ENCODE results near the gene IL34. TPM values are rescaled to one million over a fixed set of nuclear protein-coding genes. Genes with fewer than 3 reads are reported as not detected.
A peak's percentile ranks its signal among the peaks of the same experiment; 100 is the strongest.

The IL34 gene
- total and polyA plus RNA-seq, 2 of the 8 experiments (the other 6 are each of a cell fraction or from before 2014, with no cell fraction given) = 4.6 to 5.6 TPM

DNA sequence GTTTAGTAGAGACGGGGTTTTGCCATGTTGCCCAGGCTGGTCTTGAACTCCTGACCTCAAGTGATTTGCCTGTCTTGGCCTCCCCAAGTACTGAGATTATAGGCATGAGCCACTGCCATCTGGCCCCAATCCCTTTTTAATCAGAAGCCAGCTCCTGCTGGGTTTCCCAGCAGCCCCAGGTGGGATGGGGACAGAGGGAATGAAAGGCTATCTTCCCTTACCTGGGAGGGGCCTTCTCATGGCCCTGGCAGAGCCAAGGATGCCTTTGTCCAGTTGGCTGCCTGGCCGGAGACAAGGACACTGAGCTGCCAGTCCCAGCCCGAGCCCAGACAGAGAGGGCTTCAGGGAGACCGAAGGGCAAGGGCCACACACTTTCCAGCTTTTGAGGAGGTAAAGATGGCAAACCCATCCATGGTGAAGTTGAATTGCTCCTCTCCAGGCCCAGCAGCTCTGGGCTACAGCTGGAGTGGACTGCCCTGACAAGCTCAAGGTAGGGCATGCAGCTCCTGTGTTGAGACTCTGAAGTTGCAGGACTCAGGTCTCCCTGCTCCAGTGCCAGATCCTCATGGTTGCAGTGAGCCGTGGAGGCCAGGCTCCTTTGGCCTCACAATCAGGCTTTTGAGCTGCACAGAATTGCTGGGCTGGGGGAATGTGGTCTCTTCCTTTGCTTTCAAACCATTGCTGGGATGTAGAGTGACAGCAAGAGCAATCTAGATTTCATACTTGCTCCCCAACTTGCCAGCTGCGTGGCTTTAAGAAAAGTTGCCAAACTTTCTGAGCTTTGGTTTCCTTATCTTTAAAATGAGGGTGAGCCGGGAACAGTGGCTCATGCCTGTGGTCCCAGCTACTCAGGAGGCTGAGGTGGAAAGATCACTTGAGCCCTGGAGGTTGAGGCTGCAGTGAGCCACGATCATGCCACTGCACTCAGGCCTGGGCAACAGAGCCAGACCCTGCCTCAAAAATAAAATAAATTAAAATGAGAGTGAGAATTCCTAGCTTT lies 44.5 kb upstream of the IL34 start:
- FAIRE-seq (no peak), DNase-seq (ENCODE audit: low read depth in 1 of 2, low spot score in 2 of 2) (no peak)
- H3K27ac ChIP-seq (ENCODE audit: low read depth, low read length) = no peak overlapping the region
- no peak overlapping the region for H3K23ac ChIP-seq (ENCODE audit: insufficient read length)
- H2AK5ac ChIP-seq (ENCODE audit: low read depth, low read length) = peak overlapping the region; percentile 53; the same call in 1 of the 2 replicates
- H3K79me1 ChIP-seq (ENCODE audit: low read depth, low read length) = no peaks in the 10 kb centered on the region
- CTCF ChIA-PET (ENCODE audit: partially characterized antibody) = interaction anchor here (0.6 to 2.9 kb wide), 8 partner anchors 9 to 51 kb away, joined by 3 to 36 read pairs (median 4); no protein-coding TSS in a partner anchor
- no peak overlapping the region for H3K14ac ChIP-seq (ENCODE audit: insufficient read length)
- H4K5ac ChIP-seq (ENCODE audit: insufficient read length, low read depth, low read length) = no peak overlapping the region
- H4K91ac ChIP-seq (replicated peaks; ENCODE audit: insufficient read length, low read length) = no peak overlapping the region
- H3K27me3 ChIP-seq (replicated peaks in 1 of 4; ENCODE audit: control insufficient read depth in 3 of 4, extremely low read depth in 1 of 4, insufficient read depth in 3 of 4, low read length in 3 of 4) = 0 out of 7 replicates have a peak, but pooled peaks cover 0 to 2% (median 0%) of the 10 kb centered on the region in 4 experiments
- H4K8ac ChIP-seq (ENCODE audit: extremely low read depth, insufficient read depth, low read length) = peak overlapping the region; percentile 28; the same call in 1 of the 2 replicates
- H3K4me2 ChIP-seq (ENCODE audit: insufficient read depth in 1 of 2, low read depth in 2 of 2, low read length in 2 of 2) = no peak overlapping the region
- no peak overlapping the region for H2BK5ac ChIP-seq (ENCODE audit: low read depth, low read length)
- H3K56ac ChIP-seq (replicated peaks; ENCODE audit: insufficient read length, low read depth, low read length) = no peak overlapping the region
- H3K79me2 ChIP-seq (ENCODE audit: control insufficient read depth in 1 of 2, insufficient read depth in 2 of 2, low read length in 2 of 2) = no peaks in the 10 kb centered on the region
- no peak overlapping the region for H3K4me3 ChIP-seq (ENCODE audit: extremely low read depth in 1 of 4, insufficient read depth in 2 of 4, low read depth in 3 of 4, low read length in 4 of 4)
- POLR2A ChIA-PET (ENCODE audit: partially characterized antibody) = interaction anchor here (0.6 to 4.2 kb wide), 9 partner anchors 9 to 255 kb away, joined by 3 to 32 read pairs (median 4); partner anchors contain the start of gene DDX19A
- H2BK120ac ChIP-seq (replicated peaks; ENCODE audit: low read depth, low read length) = peak overlapping the region; percentile 4
- no peak overlapping the region for H3K9ac ChIP-seq (replicated peaks in 1 of 4; ENCODE audit: extremely low read depth in 1 of 4, low read depth in 3 of 4, low read length in 3 of 4)
- H3K23me2 ChIP-seq (ENCODE audit: low read depth, low read length) = no peaks in the 10 kb centered on the region
- no peaks in the 10 kb centered on the region for H3K36me3 ChIP-seq (ENCODE audit: control insufficient read depth in 2 of 4, insufficient read depth in 4 of 4, low read length in 3 of 4)
- peak overlapping the region; percentile 32; the same call in 1 of the 2 replicates for H3K18ac ChIP-seq (ENCODE audit: extremely low read depth, low read length)
- 0 out of 2 replicates have a peak overlapping the region, but pooled peaks have one; percentile 39 for H2BK12ac ChIP-seq (ENCODE audit: low read depth, low read length)
- no peaks in the 10 kb centered on the region for H4K20me1 ChIP-seq (replicated peaks in 1 of 2; ENCODE audit: control insufficient read depth in 1 of 2, insufficient read depth in 2 of 2, low read length in 2 of 2)
- 83% methylated on average over 8 of the region's 8 CpGs; no CpG with 5 or more reads in 1 of the 2 experiments for WGBS, 2 experiments (ENCODE audit: extremely low coverage in 1 of 2, insufficient coverage in 1 of 2, insufficient read length in 1 of 2, insufficient replicate concordance in 2 of 2, low coverage in 1 of 2, low lambda C conversion rate in 2 of 2, missing lambda C conversion rate in 1 of 2)
- no peaks in the 10 kb centered on the region for H3K4me1 ChIP-seq (replicated peaks in 1 of 4; ENCODE audit: control insufficient read depth in 3 of 4, insufficient read depth in 4 of 4, low read length in 3 of 4)
- 0 out of 2 replicates have a peak overlapping the region, but pooled peaks have one; percentile 16 for H2AFZ ChIP-seq (ENCODE audit: low read length)
- no peak overlapping the region for H3K4ac ChIP-seq (replicated peaks; ENCODE audit: insufficient read length, low read depth, low read length)
- no peak overlapping the region for H2BK15ac ChIP-seq (ENCODE audit: low read length)
- no peaks in the 10 kb centered on the region for H3K9me3 ChIP-seq (ENCODE audit: insufficient read depth in 2 of 2, low read depth in 1 of 2, low read length in 1 of 2)
- no peak overlapping the region for H2BK20ac ChIP-seq (ENCODE audit: low read length)
- TF ChIP-seq FOSL1 (IDR thresholded peaks at IDR 0.05; ENCODE audit: insufficient read depth, low read depth, low read length) = no peak
- no peak for TF ChIP-seq SP4 (IDR thresholded peaks at IDR 0.05; ENCODE audit: low read length)
- no peak for TF ChIP-seq POLR2AphosphoS5 (IDR thresholded peaks at IDR 0.05; ENCODE audit: low read depth, low read length)
- no peak for TF ChIP-seq EP300 (IDR thresholded peaks at IDR 0.05; ENCODE audit: borderline replicate concordance in 1 of 2, low read depth in 2 of 2, low read length in 2 of 2)
- no peak for TF ChIP-seq RNF2 (IDR thresholded peaks at IDR 0.05; ENCODE audit: borderline replicate concordance, low read depth, low read length, missing control alignments, poor library complexity, severe bottlenecking)
- TF ChIP-seq CBX5 (IDR thresholded peaks at IDR 0.05; ENCODE audit: low read depth, low read length) = no peak
- no peak for TF ChIP-seq POU5F1 (IDR thresholded peaks at IDR 0.05; ENCODE audit: low read depth, low read length)
- TF ChIP-seq SAP30 (IDR thresholded peaks at IDR 0.05; ENCODE audit: insufficient read depth, insufficient replicate concordance, low read length) = no peak
- no peak for TF ChIP-seq ATF3 (IDR thresholded peaks at IDR 0.05; ENCODE audit: insufficient read depth, low read depth, low read length)

Measured in H1 (cell line).